HG03571 (cell line): ENCODE measurements around the gene VPS54.

Experiments
- ATAC-seq: cut with Tn5 transposase; IDR thresholded peaks from one replicate; pipeline ENCODE4 v1.9.1; 2021; ENCODE audit not compliant: unreplicated experiment

Gene VPS54

DNA sequence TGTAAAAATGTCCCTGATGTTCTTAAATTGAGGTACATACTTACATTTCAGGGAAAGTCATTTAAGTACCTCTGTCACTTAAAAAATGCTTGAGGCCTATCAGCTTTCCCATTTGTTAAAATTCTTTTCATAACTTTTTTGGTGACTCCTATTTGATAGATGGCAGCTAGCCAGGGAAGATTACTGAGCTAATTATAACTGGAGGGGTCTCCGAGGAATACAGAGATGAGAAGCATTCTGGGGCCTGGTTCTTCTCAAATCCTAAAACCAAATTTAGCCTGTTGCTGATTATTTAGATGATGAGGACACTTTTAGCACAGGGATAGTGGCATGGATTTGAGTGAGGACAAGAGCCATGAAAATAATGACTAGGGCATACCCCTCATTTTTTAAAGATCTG is 172.7 kb downstream of the VPS54 start:
- ATAC-seq: no peak

GRCh38 chr2:63845866-63846265 is 173.4 kb downstream of the VPS54 start:
- no peak for ATAC-seq

- ATAC-seq: no peak
These were observed 174.6 kb downstream of the VPS54 start for GRCh38 chr2:63844616-63845015.

- no peak for ATAC-seq
These were observed 175.4 kb downstream of the VPS54 start for GRCh38 chr2:63843791-63844190.

- no peak for ATAC-seq
These were observed 176.1 kb downstream of the VPS54 start for GRCh38 chr2:63843093-63843492.

- ATAC-seq: no peak
These were observed 176.8 kb downstream of the VPS54 start for GRCh38 chr2:63842149-63843061.
